HG03139 (cell line): Measurements from ENCODE around the gene SLC12A2.

Experiments
- ATAC-seq: cut with Tn5 transposase; IDR thresholded peaks from one replicate; pipeline ENCODE4 v1.9.1; 2021; ENCODE audit not compliant: unreplicated experiment

SLC12A2 gene

DNA sequence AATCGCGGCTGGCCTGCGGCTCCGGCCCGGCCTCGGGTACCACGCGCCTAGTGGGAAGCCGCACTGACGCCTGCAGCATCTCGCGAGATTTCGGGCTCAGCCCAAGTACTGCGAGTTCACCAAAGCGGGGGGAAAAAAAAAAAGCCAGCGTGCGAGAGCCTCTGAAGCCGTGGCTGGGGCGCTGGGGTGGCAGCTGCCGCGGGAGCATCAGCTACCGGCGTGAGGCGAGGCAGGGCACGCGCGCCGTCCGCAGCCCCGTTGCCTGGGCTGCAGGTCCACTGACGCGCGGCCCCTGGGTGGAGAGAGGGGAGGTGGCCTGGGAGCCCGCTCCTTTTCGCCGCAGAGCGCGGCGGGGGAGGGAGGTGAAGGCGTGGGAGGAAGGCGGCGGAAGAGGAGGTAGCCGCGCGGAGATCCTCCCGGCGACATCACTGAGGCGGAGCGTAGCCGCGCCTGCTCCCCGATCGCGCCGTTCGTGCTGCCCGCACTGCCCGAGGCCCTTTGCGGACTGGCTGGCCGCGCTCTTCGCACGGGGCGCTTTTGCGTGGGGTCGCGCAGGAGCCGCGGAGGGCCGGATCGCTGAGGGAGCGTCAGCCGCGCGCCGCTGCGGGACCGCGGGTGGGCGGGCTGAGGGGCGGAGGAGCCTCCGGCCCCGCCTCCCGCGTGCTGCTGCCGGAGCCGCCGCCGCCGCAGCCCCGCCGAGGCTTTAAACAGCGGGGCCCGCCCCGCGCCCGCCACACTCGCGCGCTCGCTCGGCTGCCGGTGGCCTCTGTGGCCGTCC is at the start of gene SLC12A2:
TSS of gene SLC12A2 (plus strand) at position 734 of the 778 bp plus-strand sequence. CDS start 189 bp downstream, outside the sequence.
- peak; percentile 55 for ATAC-seq

- no peak for ATAC-seq
These were observed 47.9 kb upstream of the SLC12A2 start for GRCh38 chr5:128035689-128036088.

- ATAC-seq, result no peak
These were observed 46.6 kb upstream of the SLC12A2 start for GRCh38 chr5:128036950-128037349.

GRCh38 chr5:128038643-128039042 is 44.9 kb upstream of the SLC12A2 start:
- no peak for ATAC-seq

- ATAC-seq, result no peak
These were observed 42.6 kb upstream of the SLC12A2 start for GRCh38 chr5:128040927-128041326.

DNA sequence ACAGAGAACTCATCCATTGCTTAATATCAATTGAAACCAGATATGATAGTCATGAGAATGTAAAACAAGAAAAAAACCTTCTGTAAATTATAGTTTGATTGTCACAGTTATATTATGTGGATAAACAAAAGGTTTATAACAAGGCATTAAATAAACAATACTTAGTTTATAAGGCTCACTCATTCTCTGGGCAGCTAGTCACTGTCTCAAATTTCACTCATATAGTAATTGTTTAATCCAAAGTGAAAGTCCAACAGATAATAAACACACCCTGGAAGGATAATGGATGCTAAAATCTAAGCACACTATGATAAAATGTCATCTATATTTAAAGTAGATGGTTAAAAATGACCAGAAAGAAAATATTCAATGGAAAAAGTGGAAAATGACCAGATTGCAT is 30.8 kb upstream of the SLC12A2 start:
- ATAC-seq, result no peak

GRCh38 chr5:128053291-128053954 is 30.1 kb upstream of the SLC12A2 start:
- no peak for ATAC-seq

DNA sequence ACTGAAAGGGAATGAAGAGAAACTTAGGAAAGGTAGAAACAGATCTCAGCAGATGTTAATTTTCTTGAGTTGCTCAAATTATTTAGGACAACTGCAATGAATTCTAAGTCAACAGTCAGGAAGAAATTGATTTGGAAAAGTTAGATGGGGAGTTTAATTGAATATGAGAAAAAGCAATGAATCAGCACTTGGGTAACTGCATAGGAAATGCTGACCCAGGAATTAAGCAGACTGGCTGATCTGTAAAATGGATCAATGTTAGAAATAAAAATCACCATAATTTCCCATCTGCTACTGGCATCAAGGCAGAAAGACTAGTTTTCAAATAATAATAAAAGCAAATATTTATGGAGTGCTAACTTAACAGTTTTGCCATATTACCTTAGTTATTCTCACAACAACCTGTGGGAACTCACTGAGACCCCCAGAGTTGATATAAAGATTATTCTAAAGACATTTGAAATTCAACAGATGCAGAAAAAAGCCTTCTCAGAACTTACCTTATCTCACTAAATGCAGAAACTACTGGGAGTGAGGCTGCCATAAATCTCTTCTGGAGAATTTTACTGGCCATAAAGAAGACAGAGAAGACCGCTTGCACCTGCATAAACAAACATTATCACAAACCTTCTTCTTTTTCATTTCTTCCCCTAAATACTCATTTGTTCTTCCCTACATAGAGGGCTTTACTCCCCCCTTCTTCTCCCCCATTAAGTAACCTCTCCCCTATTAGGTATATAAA is 22.8 kb upstream of the SLC12A2 start:
- no peak for ATAC-seq

GRCh38 chr5:128062172-128062746 is 21.3 kb upstream of the SLC12A2 start:
- ATAC-seq, result no peak

- ATAC-seq, result no peak
These were observed 9.4 kb upstream of the SLC12A2 start for GRCh38 chr5:128074171-128074570.

DNA sequence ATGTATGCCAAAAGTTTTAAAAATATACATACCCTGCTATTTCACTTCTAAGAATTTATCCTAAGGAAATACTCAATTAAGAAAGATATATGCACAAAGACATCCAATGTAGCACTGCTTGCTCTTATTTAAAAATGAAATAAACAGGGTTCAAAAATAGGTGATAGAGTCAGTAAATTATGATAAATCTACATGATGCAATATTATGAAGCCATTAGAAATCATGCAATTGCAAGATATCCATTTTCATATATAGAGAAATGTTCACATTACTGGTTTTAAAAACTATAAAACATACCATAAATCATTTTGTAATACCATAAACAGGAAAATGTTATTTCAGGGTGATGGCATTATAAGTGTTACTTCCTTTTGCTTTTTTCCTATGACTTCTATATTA is 8.6 kb upstream of the SLC12A2 start:
- no peak for ATAC-seq

DNA sequence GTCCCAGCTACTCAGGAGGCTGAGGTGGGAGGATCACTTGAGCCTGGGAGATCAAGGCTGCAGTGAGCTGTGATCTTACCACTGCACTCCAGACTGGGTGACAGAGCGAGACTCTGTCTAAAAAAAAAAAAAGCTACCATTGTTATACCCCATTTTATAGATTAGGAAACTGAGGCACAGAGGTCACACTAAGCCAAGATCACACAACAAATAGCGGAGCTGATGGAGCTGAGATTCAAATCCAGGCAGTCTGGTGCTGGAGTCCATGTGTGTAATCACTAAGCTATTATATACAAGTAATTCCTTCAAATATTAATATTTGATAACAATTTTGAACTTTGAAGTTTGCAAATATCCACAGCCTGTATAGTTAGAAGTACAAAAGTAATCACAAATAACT is 6.0 kb upstream of the SLC12A2 start:
- no peak for ATAC-seq

DNA sequence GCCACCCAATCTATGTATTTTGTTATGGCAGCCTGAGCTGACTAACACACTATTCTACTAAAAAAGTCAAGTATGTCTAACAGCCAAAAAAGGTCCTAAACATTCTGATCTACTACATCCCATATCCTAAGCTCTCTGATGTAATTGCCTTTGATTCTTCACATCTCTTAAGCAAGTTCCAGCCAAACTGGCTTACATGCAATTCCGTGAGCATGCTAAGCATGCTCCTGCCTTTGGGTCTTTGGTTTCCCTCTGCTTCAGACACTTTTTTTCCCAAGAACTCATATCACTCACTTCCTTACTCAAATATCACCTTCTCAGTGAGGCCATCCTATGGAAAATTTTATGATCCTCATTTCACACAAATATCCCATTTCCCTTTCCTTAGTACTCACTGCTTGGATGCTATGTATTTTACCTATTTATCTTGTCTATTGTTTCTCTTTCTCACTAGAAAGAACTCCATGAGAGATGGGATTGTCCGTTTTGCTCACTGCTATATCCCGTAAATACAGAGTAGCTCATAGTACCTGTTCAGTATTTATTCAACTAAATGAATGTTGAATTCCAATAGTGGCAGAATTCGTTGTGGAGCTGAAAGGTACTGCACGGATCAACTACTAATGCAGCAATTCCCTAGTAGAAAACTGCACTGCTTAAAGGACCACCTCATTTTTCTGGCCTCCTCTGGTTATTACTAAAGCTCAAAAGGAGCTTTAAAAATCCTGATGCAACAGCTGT is 2.3 kb upstream of the SLC12A2 start:
- ATAC-seq, result no peak

DNA sequence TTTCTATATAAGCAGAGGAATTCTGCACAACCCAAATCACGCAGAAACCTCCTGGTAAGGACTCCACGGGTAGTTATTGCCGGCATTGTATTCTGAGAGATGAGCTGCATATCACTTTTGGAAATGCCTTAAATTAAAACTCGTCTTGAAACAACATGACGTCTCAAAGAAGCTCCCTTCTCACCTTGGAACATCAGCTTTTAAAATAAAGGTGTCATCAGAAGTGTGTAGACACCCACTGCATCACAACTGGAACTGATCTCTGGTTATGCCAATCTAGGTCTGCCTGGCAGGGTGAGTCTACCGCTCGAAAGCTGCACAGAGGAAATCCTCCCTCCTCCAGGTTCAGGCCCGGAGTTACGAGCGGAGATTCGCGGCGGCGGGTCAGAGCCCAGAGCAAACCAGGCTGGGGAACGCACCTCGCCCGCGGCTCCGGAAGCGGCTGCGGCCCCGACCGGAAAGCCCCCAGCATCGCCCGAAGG is 974 bp upstream of the SLC12A2 start:
- no peak for ATAC-seq

DNA sequence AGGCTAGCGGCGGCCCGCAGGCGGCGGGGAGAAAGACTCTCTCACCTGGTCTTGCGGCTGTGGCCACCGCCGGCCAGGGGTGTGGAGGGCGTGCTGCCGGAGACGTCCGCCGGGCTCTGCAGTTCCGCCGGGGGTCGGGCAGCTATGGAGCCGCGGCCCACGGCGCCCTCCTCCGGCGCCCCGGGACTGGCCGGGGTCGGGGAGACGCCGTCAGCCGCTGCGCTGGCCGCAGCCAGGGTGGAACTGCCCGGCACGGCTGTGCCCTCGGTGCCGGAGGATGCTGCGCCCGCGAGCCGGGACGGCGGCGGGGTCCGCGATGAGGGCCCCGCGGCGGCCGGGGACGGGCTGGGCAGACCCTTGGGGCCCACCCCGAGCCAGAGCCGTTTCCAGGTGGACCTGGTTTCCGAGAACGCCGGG is 253 bp downstream of the SLC12A2 start:
- peak; percentile 21 for ATAC-seq

- ATAC-seq, result peak; percentile 12
These were observed 932 bp downstream of the SLC12A2 start for GRCh38 chr5:128084228-128085167.

DNA sequence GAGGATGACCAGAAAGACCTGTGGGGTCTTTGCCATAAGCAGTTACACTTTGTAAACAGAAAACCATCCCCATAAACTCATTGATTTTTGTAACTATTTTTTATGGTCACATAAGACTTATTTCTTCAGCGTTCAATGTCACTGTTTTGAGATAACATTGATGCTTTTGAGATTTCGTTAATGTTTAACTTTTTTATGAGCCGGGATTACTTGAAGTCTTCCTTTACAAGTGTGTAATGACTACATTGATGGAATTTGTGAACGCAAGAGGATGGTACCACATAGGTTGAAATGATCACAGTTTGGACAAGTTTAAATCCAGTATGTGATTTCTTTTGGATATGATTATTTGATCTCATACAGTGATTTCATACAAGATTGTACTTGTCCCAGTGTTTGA is 1.8 kb downstream of the SLC12A2 start:
- no peak for ATAC-seq

GRCh38 chr5:128091579-128091978 is 8.0 kb downstream of the SLC12A2 start:
- ATAC-seq, result no peak

- ATAC-seq, result no peak
These were observed 8.6 kb downstream of the SLC12A2 start for GRCh38 chr5:128092144-128092543.
